ENCODE data around the gene AQP4.

DNA sequence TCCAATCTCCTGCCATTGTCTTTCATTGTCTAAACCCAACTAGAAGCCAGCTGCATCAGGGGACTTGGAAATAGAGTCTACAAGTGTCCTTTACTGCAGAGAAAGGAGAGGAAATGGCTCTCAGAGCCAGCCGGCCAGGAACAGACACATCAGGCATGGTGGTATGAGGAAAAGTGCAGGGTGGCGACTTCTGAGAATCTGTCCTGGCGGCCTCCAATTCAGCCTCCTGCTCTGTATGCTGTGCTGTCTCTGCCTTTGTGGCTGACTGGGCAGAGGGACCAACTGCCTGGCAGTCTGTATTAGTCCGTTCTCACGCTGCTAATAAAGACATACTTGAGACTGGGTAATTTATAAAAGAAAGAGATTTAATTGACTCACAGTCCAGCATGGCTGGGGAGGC, 36.8 kb upstream of the AQP4 start:
- TF ChIP-seq EZH2 (IDR thresholded peaks at IDR 0.05) (no peak), POLR2AphosphoS5 (IDR thresholded peaks at IDR 0.05; ENCODE audit: borderline replicate concordance, low read depth, low read length) (no peak), FOXP2 (optimal IDR thresholded peaks at IDR 0.05; ENCODE audit: control extremely low read depth, extremely low read length, insufficient read depth) (no peak)
